HepG2 (cell line): ENCODE results near the gene LRP5. TPM values are rescaled to one million over a fixed set of nuclear protein-coding genes. Genes with fewer than 3 reads are reported as not detected.
"Not testable (repeated sequence)": the region's sequence is repeated elsewhere in the genome, so short reads cannot be mapped to it uniquely, and the experiment has no call there.

Experiments used
- ATAC-seq: fragments of 200-7000 bp; cut with Tn5 transposase; 3 replicates; pipeline ENCODE4 v1.9.1; 2020; ENCODE audit warnings: mild to moderate bottlenecking, moderate library complexity
- BruUV-seq: library from RNA; stranded (reverse); fragments of 400-500 nt; replicated peaks from 2 replicates; lab custom pipeline; 2021; lab: Mats Ljungman, UMichigan
- CTCF ChIA-PET: fragments of 300-600 bp; formaldehyde crosslinking; extraction: SDS; loops from one replicate; lab custom pipeline; 2021; ENCODE audit warnings: low total read pairs, inconsistent platforms, low intra/inter-chr PET ratio; lab: Yijun Ruan, JAX
- POLR2A ChIA-PET: fragments of 350-600 bp; sonication (Branson Sonifier 250); formaldehyde crosslinking; loops from one replicate; lab custom pipeline; 2020; ENCODE audit warnings: antibody characterized with exemption, inconsistent platforms; lab: Yijun Ruan, JAX
- DNase-seq: peaks from one replicate; pipeline ENCODE4 v3.0.0-alpha.2; 2015; ENCODE audit warnings: low spot score
- FAIRE-seq: peaks from 3 replicates; lab custom pipeline; 2011; peaks lifted over from hg19 to GRCh38; lab: Jason Lieb, UNC
- H2AFZ ChIP-seq: one replicate; pipeline ENCODE4 v1.6.1; 2011; ENCODE audit warnings: low read length, inconsistent platforms
- H3K27ac ChIP-seq: fragments of 300-600 bp; 3 replicates; pipeline ENCODE4 v1.8.0; 2011; ENCODE audit warnings: mixed run types, mild to moderate bottlenecking, mixed read lengths, low read length, inconsistent platforms; ENCODE audit not compliant: insufficient read depth; ENCODE audit errors: extremely low read length
- H3K27me3 ChIP-seq, 2 experiments: fragments of 200-600 bp in 1 of 2; 2 replicates in 1 of 2; 3 replicates in 1 of 2; pipeline versions ENCODE4 v1.6.0 to v1.8.0; 2011; ENCODE audit warnings: low read length in 2 of 2, mild to moderate bottlenecking in 2 of 2, moderate library complexity in 2 of 2, inconsistent platforms in 1 of 2; ENCODE audit not compliant: insufficient read depth in 2 of 2, control insufficient read depth in 1 of 2
- H3K36me3 ChIP-seq, 2 experiments: fragments of 200-600 bp in 1 of 2; replicated peaks in 1 of 2; 2 replicates in 1 of 2; 3 replicates in 1 of 2; pipeline versions ENCODE4 v1.5.1 to v1.8.0; 2011; ENCODE audit warnings: low read length in 2 of 2, inconsistent platforms in 1 of 2; ENCODE audit not compliant: insufficient read depth in 2 of 2, control insufficient read depth in 1 of 2
- H3K4me1 ChIP-seq: 2 replicates; pipeline ENCODE4 v1.5.1; 2012; ENCODE audit warnings: low read length, inconsistent platforms; ENCODE audit not compliant: insufficient read depth
- H3K4me2 ChIP-seq: 2 replicates; pipeline ENCODE4 v1.6.0; 2011; ENCODE audit warnings: low read depth, low read length, inconsistent platforms
- H3K4me3 ChIP-seq, 3 experiments: fragments of 200-600 bp in 1 of 3; sonication (generic), shearing (Covaris generic) in 1 of 3; replicated peaks in 1 of 3; 2 replicates each; pipeline ENCODE4 v1.5.1; 2011 to 2016; ENCODE audit warnings: low read length in 3 of 3, inconsistent platforms in 2 of 3, low read depth in 2 of 3, mild to moderate bottlenecking in 2 of 3, control low read depth in 1 of 3, mixed read lengths in 1 of 3; ENCODE audit not compliant: insufficient read depth in 1 of 3
- H3K79me2 ChIP-seq: one replicate; pipeline ENCODE4 v1.6.1; 2011; ENCODE audit warnings: low read length, inconsistent platforms; ENCODE audit not compliant: insufficient read depth
- H3K9ac ChIP-seq: 2 replicates; pipeline ENCODE4 v1.6.0; 2011; ENCODE audit warnings: mild to moderate bottlenecking, low read depth, low read length, inconsistent platforms; ENCODE audit not compliant: insufficient read depth
- H3K9me3 ChIP-seq: 2 replicates; pipeline ENCODE4 v1.5.1; 2012; ENCODE audit warnings: mild to moderate bottlenecking, low read length
- H4K20me1 ChIP-seq: 2 replicates; pipeline ENCODE4 v1.6.0; 2011; ENCODE audit warnings: inconsistent platforms, mild to moderate bottlenecking, low read length, moderate library complexity; ENCODE audit not compliant: insufficient read depth
- BRCA1 ChIP-seq: sonication (generic); formaldehyde crosslinking; IDR thresholded peaks from 2 replicates; pipeline ENCODE4 v1.4.0; 2020; ENCODE audit warnings: missing genetic modification reagents
- IRX3 ChIP-seq: sonication (generic); formaldehyde crosslinking; IDR thresholded peaks from 2 replicates; pipeline ENCODE4 v1.8.1; 2023; ENCODE audit warnings: mild to moderate bottlenecking, low read depth, missing genetic modification reagents, borderline replicate concordance
- KDM3A ChIP-seq: IDR thresholded peaks from 2 replicates; pipeline ENCODE4 v1.6.1; 2018; ENCODE audit warnings: low read depth, missing compliant biosample characterization
- KLF15 ChIP-seq: sonication (generic); formaldehyde crosslinking; IDR thresholded peaks from 2 replicates; pipeline ENCODE4 v1.8.1; 2023; ENCODE audit warnings: borderline replicate concordance, mild to moderate bottlenecking, inconsistent platforms, missing genetic modification reagents, mixed read lengths
- MYC ChIP-seq: sonication (generic); formaldehyde crosslinking; IDR thresholded peaks from 2 replicates; pipeline ENCODE4 v1.9.0; 2021; ENCODE audit warnings: missing genetic modification reagents, borderline replicate concordance
- NFIB ChIP-seq: sonication (generic); formaldehyde crosslinking; IDR thresholded peaks from 2 replicates; pipeline ENCODE4 v1.9.0; 2021; ENCODE audit warnings: missing genetic modification reagents, mild to moderate bottlenecking, borderline replicate concordance
- ZSCAN20 ChIP-seq: sonication (generic); formaldehyde crosslinking; IDR thresholded peaks from 2 replicates; pipeline ENCODE4 v1.4.0; 2020; ENCODE audit warnings: missing genetic modification reagents, mild to moderate bottlenecking, borderline replicate concordance
- WGBS: methylation state at CpG from one replicate; pipeline ENCODE4 v1.1.6; 2017; ENCODE audit warnings: low lambda C conversion rate; 5-methylcytosine and 5-hydroxymethylcytosine counted together
- in situ Hi-C: cut with HindIII; loops from 2 replicates; pipeline ENCODE4 v1.10.0; 2017; ENCODE audit warnings: low pct_unique_long_range_greater_than_20kb; ENCODE audit not compliant: extremely low pct_ligation_motif_present
- intact Hi-C: fragments of 100-400 bp; cut with micrococcal nuclease; formaldehyde crosslinking; loops from one replicate; pipeline ENCODE4 v1.10.0; 2022; ENCODE audit not compliant: unreplicated experiment
- polyA plus RNA-seq, 8 experiments: library from polyadenylated mRNA; depleted of rRNA in 3 of 8; stranded (reverse) in 7 of 8; unstranded in 1 of 8; fragments of >200 nt; fragmentation: Illumina TruSeq in 4 of 8; extraction: Trizol in 4 of 8; gene quantifications; 2 replicates each; pipeline versions ENCODE4 v1.2.1 to v1.2.3, GENCODE V29; 2011 to 2016; ENCODE audit warnings: low read depth in 4 of 8, missing spikeins in 1 of 8, mixed read lengths in 1 of 8; ENCODE audit not compliant: insufficient read depth in 1 of 8
- total RNA-seq, 5 experiments: library from RNA; depleted of rRNA; stranded (reverse); fragments of >200 nt; fragmentation: Illumina TruSeq; extraction: Trizol; gene quantifications; 2 replicates each; pipeline ENCODE4 v1.2.3, GENCODE V29; 2016; ENCODE audit warnings: low read depth in 1 of 5
- TF ChIP-seq, protein P1 (sequence below): sonication (generic); formaldehyde crosslinking; IDR thresholded peaks from one replicate; pipeline ENCODE4 v1.5.1; 2020; ENCODE audit warnings: mild to moderate bottlenecking, missing genetic modification reagents; ENCODE audit errors: not compliant biosample characterization

LRP5 gene
- total and polyA plus RNA-seq, 2 of the 13 experiments (the other 11 are each of a cell fraction or from before 2014, with no cell fraction given) = 40.4 to 64.0 TPM

DNA sequence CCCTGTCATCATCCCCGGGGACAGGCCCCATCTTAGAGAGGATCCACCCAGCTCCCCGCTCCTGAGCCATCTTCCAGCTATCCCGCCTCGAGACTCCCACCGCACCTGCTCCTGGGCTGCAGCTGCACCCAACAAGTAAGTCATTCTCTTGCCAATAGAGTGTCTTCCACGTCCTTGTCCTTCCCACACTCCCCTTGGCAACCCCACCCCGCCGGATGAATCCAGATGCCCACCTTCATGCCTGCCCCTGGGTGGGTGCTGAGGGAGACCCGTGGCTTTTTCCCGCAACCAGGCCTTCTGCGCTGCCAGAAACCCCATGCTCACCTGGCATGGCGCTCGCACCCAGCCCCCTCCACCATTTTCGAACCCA is 29.5 kb upstream of the LRP5 start:
- 79% methylated on average over 14 of the region's 14 CpGs for WGBS
- H3K36me3 ChIP-seq = no peaks in the 10 kb centered on the region
- no peak overlapping the region for H3K27ac ChIP-seq
- no peak overlapping the region for H3K4me3 ChIP-seq
- H2AFZ ChIP-seq = no peak overlapping the region
- H3K9ac ChIP-seq = no peak overlapping the region
- ChIA-PET POLR2A (interaction anchor here (0.9 to 1.4 kb wide), 2 partner anchors 11 to 12 kb away, joined by 3 to 5 read pairs; partner anchors contain the start of gene C11orf24), CTCF (no interaction called here)
- no peak for DNase-seq
- no peak overlapping the region for H3K4me2 ChIP-seq
- intact Hi-C loops = no loop called here
- H3K4me1 ChIP-seq = peaks cover 14% of the 10 kb centered on the region
- ATAC-seq = no peak
- no peaks in the 10 kb centered on the region for H3K79me2 ChIP-seq
- in situ Hi-C loops = no loop called here
- no peaks in the 10 kb centered on the region for H3K27me3 ChIP-seq
- H4K20me1 ChIP-seq = no peaks in the 10 kb centered on the region
- no peak for TF ChIP-seq KLF15 (CRISPR knock-in tag)
- no peak for TF ChIP-seq BRCA1 (CRISPR knock-in tag)
- TF ChIP-seq KDM3A (CRISPR knock-in tag) = no peak
- no peak for TF ChIP-seq NFIB
- TF ChIP-seq IRX3 (CRISPR knock-in tag) = no peak
- TF ChIP-seq, protein P1, sequence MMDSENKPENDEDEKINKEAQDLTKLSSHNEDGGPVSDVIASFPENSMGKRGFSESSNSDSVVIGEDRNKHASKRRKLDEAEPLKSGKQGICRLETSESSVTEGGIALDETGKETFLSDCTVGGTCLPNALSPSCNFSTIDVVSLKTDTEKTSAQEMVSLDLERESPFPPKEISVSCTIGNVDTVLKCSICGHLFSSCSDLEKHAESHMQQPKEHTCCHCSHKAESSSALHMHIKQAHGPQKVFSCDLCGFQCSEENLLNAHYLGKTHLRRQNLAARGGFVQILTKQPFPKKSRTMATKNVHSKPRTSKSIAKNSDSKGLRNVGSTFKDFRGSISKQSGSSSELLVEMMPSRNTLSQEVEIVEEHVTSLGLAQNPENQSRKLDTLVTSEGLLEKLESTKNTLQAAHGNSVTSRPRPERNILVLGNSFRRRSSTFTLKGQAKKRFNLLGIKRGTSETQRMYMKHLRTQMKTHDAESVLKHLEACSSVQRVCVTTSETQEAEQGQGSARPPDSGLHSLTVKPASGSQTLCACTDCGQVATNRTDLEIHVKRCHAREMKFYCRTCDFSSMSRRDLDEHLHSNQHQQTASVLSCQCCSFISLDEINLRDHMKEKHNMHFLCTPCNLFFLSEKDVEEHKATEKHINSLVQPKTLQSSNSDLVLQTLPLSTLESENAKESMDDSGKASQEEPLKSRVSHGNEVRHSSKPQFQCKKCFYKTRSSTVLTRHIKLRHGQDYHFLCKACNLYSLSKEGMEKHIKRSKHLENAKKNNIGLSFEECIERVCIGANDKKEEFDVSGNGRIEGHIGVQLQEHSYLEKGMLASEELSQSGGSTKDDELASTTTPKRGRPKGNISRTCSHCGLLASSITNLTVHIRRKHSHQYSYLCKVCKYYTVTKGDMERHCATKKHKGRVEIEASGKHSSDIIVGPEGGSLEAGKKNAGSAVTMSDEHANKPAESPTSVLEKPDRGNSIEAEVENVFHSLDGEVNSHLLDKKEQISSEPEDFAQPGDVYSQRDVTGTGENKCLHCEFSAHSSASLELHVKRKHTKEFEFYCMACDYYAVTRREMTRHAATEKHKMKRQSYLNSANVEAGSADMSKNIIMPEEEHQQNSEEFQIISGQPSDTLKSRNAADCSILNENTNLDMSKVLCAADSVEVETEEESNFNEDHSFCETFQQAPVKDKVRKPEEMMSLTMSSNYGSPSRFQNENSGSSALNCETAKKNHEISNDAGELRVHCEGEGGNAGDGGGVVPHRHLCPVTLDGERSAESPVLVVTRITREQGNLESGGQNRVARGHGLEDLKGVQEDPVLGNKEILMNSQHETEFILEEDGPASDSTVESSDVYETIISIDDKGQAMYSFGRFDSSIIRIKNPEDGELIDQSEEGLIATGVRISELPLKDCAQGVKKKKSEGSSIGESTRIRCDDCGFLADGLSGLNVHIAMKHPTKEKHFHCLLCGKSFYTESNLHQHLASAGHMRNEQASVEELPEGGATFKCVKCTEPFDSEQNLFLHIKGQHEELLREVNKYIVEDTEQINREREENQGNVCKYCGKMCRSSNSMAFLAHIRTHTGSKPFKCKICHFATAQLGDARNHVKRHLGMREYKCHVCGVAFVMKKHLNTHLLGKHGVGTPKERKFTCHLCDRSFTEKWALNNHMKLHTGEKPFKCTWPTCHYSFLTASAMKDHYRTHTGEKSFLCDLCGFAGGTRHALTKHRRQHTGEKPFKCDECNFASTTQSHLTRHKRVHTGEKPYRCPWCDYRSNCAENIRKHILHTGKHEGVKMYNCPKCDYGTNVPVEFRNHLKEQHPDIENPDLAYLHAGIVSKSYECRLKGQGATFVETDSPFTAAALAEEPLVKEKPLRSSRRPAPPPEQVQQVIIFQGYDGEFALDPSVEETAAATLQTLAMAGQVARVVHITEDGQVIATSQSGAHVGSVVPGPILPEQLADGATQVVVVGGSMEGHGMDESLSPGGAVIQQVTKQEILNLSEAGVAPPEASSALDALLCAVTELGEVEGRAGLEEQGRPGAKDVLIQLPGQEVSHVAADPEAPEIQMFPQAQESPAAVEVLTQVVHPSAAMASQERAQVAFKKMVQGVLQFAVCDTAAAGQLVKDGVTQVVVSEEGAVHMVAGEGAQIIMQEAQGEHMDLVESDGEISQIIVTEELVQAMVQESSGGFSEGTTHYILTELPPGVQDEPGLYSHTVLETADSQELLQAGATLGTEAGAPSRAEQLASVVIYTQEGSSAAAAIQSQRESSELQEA (CRISPR knock-in tag) = no peak
- no peak for TF ChIP-seq ZSCAN20 (CRISPR knock-in tag)
- no peak for TF ChIP-seq MYC (CRISPR knock-in tag)
- no peaks in the 10 kb centered on the region for H3K9me3 ChIP-seq
- no peak for FAIRE-seq
- BruUV-seq = no TSS peak

DNA sequence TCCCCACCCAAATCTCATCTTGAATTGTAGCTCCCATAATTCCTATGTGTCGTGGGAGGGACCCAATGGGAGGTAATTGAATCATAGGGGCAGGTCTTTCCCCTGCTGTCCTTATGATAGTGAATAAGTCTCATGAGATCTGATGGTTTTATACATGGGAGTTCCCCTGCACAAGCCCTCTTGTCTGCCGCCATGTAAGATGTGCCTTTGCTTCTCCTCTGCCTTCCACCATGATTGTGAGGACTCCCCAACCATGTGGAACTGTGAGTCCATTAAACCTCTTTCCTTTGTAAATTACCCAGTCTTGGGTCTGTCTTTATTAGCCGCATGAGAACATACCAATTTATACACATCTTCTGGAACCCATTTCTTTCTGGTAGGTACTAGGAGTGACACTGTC is 27.8 kb upstream of the LRP5 start:
- WGBS = 71% methylated on average over 3 of the region's 3 CpGs
- POLR2A ChIA-PET = interaction anchor here (1.0 to 1.1 kb wide), 3 partner anchors 12 to 13 kb away, joined by 3 to 5 read pairs (median 4); partner anchors contain the start of gene C11orf24
- H3K9ac ChIP-seq, H3K27me3 ChIP-seq, ATAC-seq, H3K79me2 ChIP-seq, H3K9me3 ChIP-seq, H3K4me3 ChIP-seq, in situ Hi-C loops, BruUV-seq, FAIRE-seq, CTCF ChIA-PET, H2AFZ ChIP-seq, H3K4me2 ChIP-seq, H3K27ac ChIP-seq, H4K20me1 ChIP-seq, DNase-seq, intact Hi-C loops, H3K36me3 ChIP-seq: not testable (repeated sequence)
- H3K4me1 ChIP-seq = peaks cover 14% of the 10 kb centered on the region
